Brain microvascular endothelial cell (primary cell): ENCODE results near the gene NOP16.

ENCODE experiments used
- DNase-seq: peaks from one replicate; pipeline ENCODE4 v3.0.0-alpha.2; 2020
- H3K27ac ChIP-seq: fragments of 250-450 bp; sonication (Bioruptor Pico); 2 replicates; pipeline ENCODE4 v1.5.1; 2020; ENCODE audit warnings: mild to moderate bottlenecking, moderate library complexity
- H3K27me3 ChIP-seq: fragments of 250-450 bp; sonication (Bioruptor Pico); replicated peaks from 2 replicates; pipeline ENCODE4 v1.5.1; 2020; ENCODE audit warnings: mild to moderate bottlenecking
- H3K36me3 ChIP-seq: fragments of 250-450 bp; sonication (Bioruptor Pico); replicated peaks from 2 replicates; pipeline ENCODE4 v1.5.1; 2020; ENCODE audit warnings: mild to moderate bottlenecking
- H3K4me3 ChIP-seq: 2 replicates; pipeline ENCODE4 v1.5.1; 2011; ENCODE audit warnings: low read depth, mild to moderate bottlenecking, control low read depth, low read length, moderate library complexity
- in situ Hi-C: cut with HindIII; loops from 2 replicates; pipeline ENCODE4 v1.10.0; 2017; ENCODE audit warnings: low sequenced_read_pairs, low pct_ligation_motif_present
- TF ChIP-seq, protein P1 (sequence below): IDR thresholded peaks from 2 replicates; pipeline ENCODE4 v1.5.1; 2011; ENCODE audit warnings: low read depth, mild to moderate bottlenecking, moderate library complexity, low read length, control low read depth, inconsistent platforms; ENCODE audit errors: missing control alignments

Gene NOP16

DNA sequence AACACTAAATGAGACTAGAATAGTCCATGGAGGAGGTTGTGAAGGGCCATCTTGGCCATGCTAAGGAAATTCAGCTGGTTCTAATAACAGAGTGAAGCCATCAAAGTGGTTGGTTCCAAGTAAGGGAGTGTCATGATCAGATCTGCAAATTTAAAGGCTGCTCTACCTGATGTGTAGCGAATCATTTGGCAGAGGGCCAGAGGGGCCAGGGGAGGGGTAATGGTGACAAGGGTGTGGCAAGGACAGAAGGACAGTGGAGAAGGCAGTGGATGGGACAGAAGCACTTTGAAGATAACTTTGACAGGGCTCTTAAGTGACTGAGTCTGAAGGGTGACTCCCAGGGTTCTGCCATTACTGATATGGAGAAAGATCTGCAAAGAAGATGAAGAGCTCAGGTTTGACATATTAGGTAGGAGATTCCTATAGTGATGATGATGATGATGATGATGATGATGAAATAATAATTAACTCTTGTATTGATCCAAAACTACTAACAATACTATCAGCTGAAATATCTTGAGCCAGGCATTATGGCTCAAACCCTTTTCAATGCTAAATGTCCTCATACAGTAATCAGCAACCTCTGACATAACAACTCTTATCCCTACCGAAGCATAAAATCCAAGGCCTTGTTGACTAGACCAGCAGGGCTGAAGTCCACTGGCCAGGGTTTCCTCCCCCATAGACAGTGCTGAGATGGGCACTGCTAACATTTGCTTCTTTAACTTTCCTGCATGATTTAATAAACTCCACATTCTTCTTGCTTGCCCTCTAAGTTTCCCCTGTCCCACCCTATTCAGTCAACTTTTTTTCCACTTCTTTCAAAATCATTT is 46.9 kb downstream of the NOP16 start:
- Histone ChIP-seq H3K4me3 (no peak overlapping the region), H3K27ac (no peak overlapping the region), H3K36me3 (peaks cover 18% of the 10 kb centered on the region), H3K27me3 (no peaks in the 10 kb centered on the region)
- DNase-seq, result no peak
- in situ Hi-C loops, result no loop called here
- TF ChIP-seq, protein P1, sequence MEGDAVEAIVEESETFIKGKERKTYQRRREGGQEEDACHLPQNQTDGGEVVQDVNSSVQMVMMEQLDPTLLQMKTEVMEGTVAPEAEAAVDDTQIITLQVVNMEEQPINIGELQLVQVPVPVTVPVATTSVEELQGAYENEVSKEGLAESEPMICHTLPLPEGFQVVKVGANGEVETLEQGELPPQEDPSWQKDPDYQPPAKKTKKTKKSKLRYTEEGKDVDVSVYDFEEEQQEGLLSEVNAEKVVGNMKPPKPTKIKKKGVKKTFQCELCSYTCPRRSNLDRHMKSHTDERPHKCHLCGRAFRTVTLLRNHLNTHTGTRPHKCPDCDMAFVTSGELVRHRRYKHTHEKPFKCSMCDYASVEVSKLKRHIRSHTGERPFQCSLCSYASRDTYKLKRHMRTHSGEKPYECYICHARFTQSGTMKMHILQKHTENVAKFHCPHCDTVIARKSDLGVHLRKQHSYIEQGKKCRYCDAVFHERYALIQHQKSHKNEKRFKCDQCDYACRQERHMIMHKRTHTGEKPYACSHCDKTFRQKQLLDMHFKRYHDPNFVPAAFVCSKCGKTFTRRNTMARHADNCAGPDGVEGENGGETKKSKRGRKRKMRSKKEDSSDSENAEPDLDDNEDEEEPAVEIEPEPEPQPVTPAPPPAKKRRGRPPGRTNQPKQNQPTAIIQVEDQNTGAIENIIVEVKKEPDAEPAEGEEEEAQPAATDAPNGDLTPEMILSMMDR, result no peak

DNA sequence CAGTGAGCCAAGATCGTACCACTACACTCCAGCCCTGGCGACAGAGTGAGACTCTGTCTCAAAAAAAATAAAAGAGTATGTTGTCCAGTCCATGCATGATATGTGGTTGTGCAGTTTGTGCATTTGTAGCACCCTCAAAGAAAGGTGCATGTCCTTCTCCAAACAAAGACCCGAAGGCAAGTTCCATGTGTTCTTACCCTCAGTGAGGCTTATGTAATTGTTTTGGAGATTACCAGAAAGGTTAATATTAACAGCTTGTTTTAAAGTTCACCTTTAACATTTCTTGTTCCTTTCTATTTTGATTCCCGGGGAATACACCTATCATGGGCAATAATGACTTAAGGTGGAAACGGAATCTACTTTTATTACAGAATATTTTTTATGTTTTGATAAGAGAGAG is 49.1 kb downstream of the NOP16 start:
- DNase-seq, result no peak
- TF ChIP-seq, protein P1, result no peak
- in situ Hi-C loops, result no loop called here
- no peak overlapping the region for H3K4me3 ChIP-seq
- no peaks in the 10 kb centered on the region for H3K36me3 ChIP-seq
- H3K27me3 ChIP-seq, result no peaks in the 10 kb centered on the region
- H3K27ac ChIP-seq, result no peak overlapping the region

DNA sequence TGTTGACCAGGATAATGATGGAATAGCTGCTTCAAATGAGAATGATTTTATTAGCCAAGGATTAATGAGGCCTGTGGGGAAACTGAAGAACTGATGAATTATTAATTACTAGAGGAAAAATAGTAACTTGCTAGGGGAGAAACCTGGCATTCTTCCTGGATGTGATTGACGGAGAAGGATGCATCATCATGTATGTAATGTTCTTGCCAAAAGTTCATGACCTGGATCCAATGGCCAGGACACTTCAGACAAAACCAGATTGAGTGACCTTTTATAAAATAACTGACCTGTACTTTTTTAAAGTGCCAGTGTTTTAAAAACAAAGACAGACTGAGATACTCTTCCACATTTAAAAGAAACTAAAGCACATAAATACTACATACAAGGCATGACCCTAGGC is 50.5 kb downstream of the NOP16 start:
- no peak overlapping the region for H3K4me3 ChIP-seq
- in situ Hi-C loops, result no loop called here
- no peak for DNase-seq
- TF ChIP-seq, protein P1, result no peak
- H3K36me3 ChIP-seq, result no peaks in the 10 kb centered on the region
- no peaks in the 10 kb centered on the region for H3K27me3 ChIP-seq
- no peak overlapping the region for H3K27ac ChIP-seq

DNA sequence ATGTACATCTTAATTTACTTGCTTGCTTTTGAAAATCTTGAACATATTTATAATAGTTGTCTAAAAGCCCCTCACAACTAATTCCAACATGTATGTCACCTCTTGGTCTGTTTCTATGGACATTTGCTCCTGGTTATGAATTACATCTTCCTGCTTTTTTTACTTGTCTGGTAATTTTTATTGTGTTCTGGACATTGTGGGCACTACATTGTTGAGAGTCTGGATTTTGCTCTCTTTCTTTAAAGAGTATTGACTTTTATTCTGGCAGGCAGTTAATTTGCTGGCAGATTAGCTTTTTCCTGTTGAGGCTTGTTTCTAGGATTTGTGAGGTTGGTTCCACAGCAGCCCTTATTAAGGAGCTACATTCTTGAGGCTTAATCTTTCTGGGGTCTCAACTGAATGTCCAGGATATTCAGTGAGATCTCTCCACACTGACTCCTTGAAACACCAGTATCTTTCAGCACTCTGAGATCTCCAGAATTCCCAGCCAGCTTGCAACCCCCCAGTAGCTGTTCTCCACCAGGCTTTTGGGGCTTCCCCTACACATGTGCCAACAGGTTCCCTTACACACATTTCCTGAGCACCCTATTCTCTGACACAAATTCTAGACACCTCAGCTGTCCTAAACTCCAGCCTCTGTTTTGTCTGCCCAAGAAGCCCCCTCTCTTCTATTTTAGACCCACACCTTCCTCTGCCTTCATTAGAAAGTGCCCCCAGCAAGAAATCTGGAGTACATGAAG is 54.2 kb downstream of the NOP16 start:
- Histone ChIP-seq H3K27me3 (no peaks in the 10 kb centered on the region), H3K27ac (no peak overlapping the region), H3K4me3 (no peak overlapping the region), H3K36me3 (no peaks in the 10 kb centered on the region)
- TF ChIP-seq, protein P1, result no peak
- DNase-seq, result no peak
- in situ Hi-C loops, result no loop called here
